ENCODE data around the gene TRAK1.
A peak's percentile ranks its signal among the peaks of the same experiment; 100 is the strongest.

The TRAK1 gene

GRCh38 chr3:42216302-42216701 is 125.1 kb downstream of the TRAK1 start:
- no peak for DNase-seq

DNA sequence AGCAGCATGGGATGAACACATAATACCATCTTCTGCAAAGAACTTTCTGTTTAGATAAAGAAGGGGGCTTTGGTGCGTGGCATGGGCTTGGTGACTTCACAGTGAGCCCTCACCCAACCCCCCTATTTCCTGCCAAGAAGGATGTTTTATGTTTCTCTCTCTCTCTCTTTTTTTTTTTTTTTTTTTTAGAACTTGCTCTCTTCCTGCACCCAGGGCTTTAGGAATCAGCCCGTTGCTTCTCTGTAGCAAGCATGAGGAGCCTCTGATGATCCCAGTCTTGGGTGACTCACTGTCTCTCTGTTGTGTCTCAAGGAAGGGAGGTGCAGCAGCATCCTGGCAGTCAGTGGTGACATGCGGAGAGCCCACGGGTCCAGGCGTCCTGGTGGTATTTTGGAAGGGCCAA is 125.8 kb downstream of the TRAK1 start:
- no peak for DNase-seq

- DNase-seq: no peak
Observed at GRCh38 chr3:42220436-42221121, 129.4 kb downstream of the TRAK1 start.

DNA sequence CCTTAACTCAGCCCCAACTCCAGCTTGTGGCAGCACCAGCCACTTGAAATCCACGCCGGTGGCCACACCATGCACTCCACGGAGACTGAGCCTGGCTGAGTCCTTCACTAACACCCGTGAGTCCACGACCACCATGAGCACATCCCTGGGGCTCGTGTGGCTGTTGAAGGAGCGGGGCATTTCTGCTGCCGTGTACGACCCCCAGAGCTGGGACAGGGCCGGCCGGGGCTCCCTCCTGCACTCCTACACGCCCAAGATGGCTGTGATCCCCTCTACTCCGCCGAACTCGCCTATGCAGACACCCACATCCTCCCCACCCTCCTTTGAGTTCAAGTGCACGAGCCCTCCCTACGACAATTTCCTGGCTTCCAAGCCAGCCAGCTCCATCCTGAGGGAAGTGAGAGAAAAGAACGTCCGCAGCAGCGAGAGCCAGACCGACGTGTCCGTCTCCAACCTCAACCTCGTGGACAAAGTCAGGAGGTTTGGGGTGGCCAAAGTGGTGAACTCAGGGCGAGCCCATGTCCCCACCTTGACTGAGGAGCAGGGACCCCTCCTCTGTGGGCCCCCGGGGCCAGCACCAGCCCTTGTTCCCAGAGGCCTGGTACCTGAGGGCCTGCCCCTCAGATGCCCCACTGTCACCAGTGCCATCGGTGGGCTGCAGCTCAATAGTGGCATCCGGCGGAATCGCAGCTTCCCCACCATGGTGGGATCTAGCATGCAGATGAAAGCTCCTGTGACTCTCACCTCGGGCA is 132.0 kb downstream of the TRAK1 start:
- DNase-seq: no peak

DNA sequence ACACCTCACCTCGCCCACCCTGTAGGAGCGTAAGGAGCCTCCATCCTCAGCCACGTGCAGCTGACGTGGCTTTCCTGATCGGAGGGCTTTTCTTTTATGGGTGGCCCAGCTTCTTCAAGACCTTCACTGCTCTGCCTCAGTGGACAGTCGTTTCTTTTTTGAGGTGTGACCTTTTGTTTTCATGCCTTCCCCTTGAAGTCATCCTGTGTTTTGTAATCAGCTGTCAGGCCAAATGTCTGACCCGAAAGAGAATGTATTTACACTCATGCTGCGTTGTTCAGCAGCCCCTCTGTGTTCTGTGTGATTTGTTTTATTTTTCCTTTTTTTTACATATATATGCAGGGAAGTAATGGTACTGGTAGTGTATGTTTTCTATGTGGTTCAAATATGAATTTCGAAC is 133.0 kb downstream of the TRAK1 start:
- DNase-seq: no peak

GRCh38 chr3:42224658-42225421 is 133.7 kb downstream of the TRAK1 start:
- DNase-seq: no peak

- DNase-seq: no peak
Observed at GRCh38 chr3:42225486-42226363, 134.6 kb downstream of the TRAK1 start.

DNA sequence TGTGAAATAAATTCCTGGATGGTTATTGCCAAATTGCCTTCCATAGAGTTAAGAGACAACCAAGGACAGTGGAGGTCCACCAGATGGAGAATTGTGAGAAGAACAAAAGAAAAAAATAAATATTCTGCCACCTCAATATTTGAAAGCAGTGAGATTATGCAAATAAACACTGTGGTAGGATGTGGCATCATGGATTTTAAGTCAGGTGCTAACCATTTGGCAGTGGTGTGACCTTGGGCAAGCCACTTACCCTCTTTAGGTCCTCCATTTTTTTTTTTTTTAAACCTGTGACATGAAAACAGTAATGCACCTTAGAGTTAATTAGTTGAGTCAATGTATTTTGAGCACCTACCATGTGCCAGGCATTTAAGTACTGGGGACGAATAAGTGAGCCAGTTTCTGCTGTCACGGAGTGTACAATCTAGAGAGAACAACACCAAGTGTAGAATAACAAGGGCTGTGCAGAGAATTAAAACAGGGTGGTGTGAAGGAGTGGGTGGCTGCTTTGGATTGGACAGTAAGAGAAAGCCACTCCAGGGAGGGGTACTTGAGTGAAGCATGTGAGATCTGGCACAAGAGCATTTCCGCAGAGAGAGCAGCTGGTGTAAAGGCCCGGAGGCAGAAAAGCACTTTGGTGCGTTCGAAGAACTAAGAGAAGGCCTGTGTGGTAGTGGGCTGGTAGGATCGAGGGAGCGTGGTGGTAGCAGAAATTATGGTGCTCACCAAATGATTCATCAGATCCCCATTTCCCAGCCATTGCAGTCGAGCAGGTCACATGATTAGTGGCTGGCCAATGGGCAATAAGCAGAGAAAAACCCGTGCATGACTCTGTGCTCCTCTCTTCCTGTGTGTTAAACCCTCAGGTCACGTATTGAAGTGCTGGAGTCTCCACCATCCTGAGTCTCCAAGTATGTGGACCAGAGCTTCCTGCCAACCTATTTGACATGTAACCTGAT is 135.6 kb downstream of the TRAK1 start:
- DNase-seq: no peak

DNA sequence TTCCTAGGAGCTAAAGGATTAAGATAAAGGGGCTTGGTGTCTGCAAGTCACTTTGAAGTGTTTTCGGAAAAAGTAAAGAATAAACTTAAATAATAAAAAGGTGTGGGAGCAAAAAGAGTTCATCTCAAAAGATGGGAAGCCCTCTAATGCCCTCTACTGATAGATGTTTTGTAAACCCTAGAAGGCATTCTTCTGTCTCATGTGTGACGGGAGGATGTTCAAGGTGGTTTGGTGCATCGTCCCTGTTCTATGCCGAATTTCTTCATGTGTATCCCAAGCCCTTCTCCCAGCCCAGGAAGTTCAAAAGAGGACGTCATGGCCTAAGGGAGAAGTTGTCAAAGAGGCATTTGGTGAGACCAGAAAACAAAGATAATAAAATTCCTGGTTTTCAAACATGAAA is 137.6 kb downstream of the TRAK1 start:
- DNase-seq: no peak

GRCh38 chr3:42229266-42229941 is 138.2 kb downstream of the TRAK1 start:
- no peak for DNase-seq

- DNase-seq: peak; percentile 31
Observed at GRCh38 chr3:42229942-42230688, 139.0 kb downstream of the TRAK1 start.

GRCh38 chr3:42230860-42231259 is 139.7 kb downstream of the TRAK1 start:
- DNase-seq: no peak

- DNase-seq: no peak
Observed at GRCh38 chr3:42235532-42235931, 144.4 kb downstream of the TRAK1 start.

DNA sequence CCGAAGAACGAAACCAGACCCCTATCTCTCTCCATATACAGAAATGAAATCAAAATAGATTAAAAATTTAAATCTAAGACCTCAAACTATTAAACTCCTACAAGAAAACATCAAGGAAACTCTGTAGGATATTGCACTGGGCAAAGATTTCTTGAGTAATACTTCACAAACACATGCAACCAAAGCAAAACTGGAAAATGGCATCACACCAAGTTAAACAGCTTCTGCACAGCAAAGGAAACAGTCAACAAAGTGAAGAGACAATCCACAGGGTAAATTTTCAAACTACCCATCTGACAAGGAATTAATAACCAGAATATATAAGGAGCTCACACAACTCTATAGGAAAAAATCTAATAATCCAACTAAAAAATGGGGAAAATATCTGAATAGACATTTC is 145.5 kb downstream of the TRAK1 start:
- DNase-seq: no peak

DNA sequence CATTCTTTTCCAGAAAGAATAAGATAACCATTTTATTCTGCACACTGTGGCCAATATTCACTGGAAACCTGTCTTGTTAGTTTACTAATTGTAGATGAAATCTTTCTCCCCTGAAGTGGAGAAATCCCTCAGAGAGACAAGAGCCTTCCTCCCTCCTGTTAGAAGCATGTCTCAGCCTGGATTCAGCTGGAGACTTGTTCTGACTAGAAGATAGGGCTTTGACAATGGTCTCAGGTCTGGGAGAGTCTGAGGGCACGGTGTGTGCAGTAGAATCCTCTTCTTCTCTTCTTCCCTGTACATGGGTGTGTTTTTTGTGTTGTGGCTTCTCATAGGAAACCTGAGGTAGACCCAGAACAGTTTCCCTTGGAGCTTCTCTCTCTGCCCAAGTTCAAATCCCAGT is 154.9 kb downstream of the TRAK1 start:
- DNase-seq: no peak

- DNase-seq: peak; percentile 55
Observed at GRCh38 chr3:42247576-42248027, 156.4 kb downstream of the TRAK1 start.

- no peak for DNase-seq
Observed at GRCh38 chr3:42250761-42251160, 159.6 kb downstream of the TRAK1 start.

GRCh38 chr3:42254566-42254965 is 163.4 kb downstream of the TRAK1 start:
- DNase-seq: no peak

DNA sequence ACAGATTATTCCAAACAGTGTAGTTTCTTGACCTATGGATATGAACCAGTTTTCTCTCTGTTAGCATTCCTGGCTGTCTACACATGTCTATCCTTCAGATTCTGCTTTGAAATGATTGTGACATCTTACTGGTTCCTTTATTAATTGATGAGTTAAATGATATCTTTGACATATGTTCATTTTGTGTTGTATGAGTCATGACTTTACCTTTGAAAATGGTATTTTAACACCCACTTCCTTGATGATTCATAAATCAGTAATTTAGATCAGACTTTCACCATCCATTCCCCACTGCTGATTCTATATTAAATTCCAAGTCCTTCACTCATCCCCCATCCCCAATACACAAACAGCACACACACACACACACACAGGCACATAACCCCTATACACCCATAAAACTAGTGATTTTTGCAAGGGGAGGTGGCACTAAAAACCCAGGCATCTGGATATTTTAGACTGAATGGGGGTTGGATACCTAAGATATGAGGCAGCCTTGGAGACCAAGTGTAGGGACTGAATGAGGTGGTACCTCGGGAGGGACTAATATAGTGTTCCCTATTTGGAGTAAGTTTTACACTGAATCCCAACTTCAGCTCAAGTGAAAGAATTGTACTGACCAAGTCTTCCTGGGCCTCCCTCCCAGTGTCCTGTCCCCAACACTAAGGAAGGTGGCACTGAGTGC is 165.1 kb downstream of the TRAK1 start:
- no peak for DNase-seq

DNA sequence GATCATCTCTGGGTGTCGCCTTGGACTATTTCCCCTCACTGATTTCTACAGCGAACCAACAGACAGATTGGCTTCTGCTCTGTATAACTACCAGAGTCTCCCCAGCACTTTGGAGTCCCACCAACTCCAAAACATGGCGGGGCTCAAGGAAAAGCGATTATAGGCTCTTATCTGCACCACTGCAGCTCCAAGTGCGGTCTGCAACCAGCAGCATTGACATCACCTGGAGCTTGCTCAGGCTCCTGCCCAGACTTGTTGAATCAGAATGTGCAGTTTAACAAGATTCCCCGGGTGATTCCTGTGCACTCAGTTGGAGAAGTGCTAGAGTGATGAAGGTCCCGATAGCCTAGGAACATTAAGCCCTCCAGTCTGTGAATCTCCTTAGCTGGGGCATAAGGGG is 165.8 kb downstream of the TRAK1 start:
- DNase-seq: no peak
